ENCODE data around the gene MRPS12. TPM values are rescaled to one million over a fixed set of nuclear protein-coding genes. Genes with fewer than 3 reads are reported as not detected.

Gene MRPS12
- total and polyA plus RNA-seq, 9 of the 15 experiments (the other 6 are each of a cell fraction or from before 2014, with no cell fraction given) = 8.1 to 174 (median 52.0) TPM

GRCh38 chr19:38920602-38921419 lies 9.9 kb upstream of the MRPS12 start:
- H2AFZ ChIP-seq (ENCODE audit: low read depth, low read length) = no peak overlapping the region
- FAIRE-seq = peak; percentile 86
- TF ChIP-seq DDX20 (tag; IDR thresholded peaks at IDR 0.05; ENCODE audit: low read depth) (no peak), ID3 (CRISPR knock-in tag; IDR thresholded peaks at IDR 0.05) (no peak), ID3 (tag; IDR thresholded peaks at IDR 0.05) (no peak), THAP7 (CRISPR knock-in tag; IDR thresholded peaks at IDR 0.05) (no peak), CHAMP1 (IDR thresholded peaks at IDR 0.05) (no peak), FOXK2 (conservative IDR thresholded peaks at IDR 0.05 in 1 of 2, IDR thresholded peaks at IDR 0.05 in 1 of 2; ENCODE audit: low read depth in 2 of 2) (no peak), ZNF699 (CRISPR knock-in tag; IDR thresholded peaks at IDR 0.05; ENCODE audit: insufficient replicate concordance) (no peak), ZNF785 (CRISPR knock-in tag; IDR thresholded peaks at IDR 0.05) (no peak), CEBPB (tag; IDR thresholded peaks at IDR 0.05) (no peak), ZZZ3 (IDR thresholded peaks at IDR 0.05) (no peak), ZBTB26 (CRISPR knock-in tag; IDR thresholded peaks at IDR 0.05) (peak; percentile 3; the same call in 1 of the 2 replicates), HDAC8 (tag; IDR thresholded peaks at IDR 0.05) (no peak), HMGXB4 (CRISPR knock-in tag; IDR thresholded peaks at IDR 0.05) (no peak), PRMT5 (CRISPR knock-in tag; IDR thresholded peaks at IDR 0.05) (no peak)

More at GRCh38 chr19:38920602-38921419, 9.9 kb upstream of the MRPS12 start:
- WGBS (ENCODE audit: insufficient coverage, low coverage, missing lambda C conversion rate) = 74% methylated on average over 12 of the region's 14 CpGs
- no TSS peak for BruUV-seq (replicated peaks)
- ATAC-seq = no peak
- Histone ChIP-seq H3K4me2 (ENCODE audit: insufficient read depth, low read length) (no peak overlapping the region), H3K9me1 (ENCODE audit: control insufficient read depth, insufficient read depth, low read length) (no peaks in the 10 kb centered on the region), H3K4me1 (replicated peaks in 1 of 2; ENCODE audit: control insufficient read depth in 2 of 2, insufficient read depth in 2 of 2, low read length in 2 of 2) (peaks cover 0 to 34% of the 10 kb centered on the region in 2 experiments; a peak in 3 of 5 replicates), H3K27ac (ENCODE audit: extremely low read depth, low read depth, low read length) (no peak overlapping the region; the same call in 2 of the 3 replicates), H3K9me3 (replicated peaks; ENCODE audit: control insufficient read depth, insufficient read depth, low read depth, low read length) (no peaks in the 10 kb centered on the region), H3K27me3 (ENCODE audit: control insufficient read depth in 2 of 2, insufficient read depth in 2 of 2, low read length in 2 of 2) (no peaks in the 10 kb centered on the region), H3K36me3 (ENCODE audit: control insufficient read depth, insufficient read depth, low read length) (peaks cover 45% of the 10 kb centered on the region; the same call in 1 of the 3 replicates), H3K9ac (ENCODE audit: insufficient read depth in 1 of 2, low read depth in 2 of 2, low read length in 2 of 2) (peak overlapping the region in 1 of 2 experiments; percentile 68; a peak in 3 of 4 replicates), H4K20me1 (replicated peaks; ENCODE audit: control insufficient read depth, insufficient read depth, low read length) (no peaks in the 10 kb centered on the region), H3K4me3 (no peak overlapping the region), H3K79me2 (ENCODE audit: control insufficient read depth, insufficient read depth, low read length) (no peaks in the 10 kb centered on the region)
- POLR2A ChIA-PET = interaction anchor here (0.7 kb wide), 1 partner anchor 12 kb away, joined by 3 read pairs; no protein-coding TSS in a partner anchor
- CTCF ChIA-PET (ENCODE audit: low intra/inter-chr PET ratio) = interaction anchor here (0.5 kb wide), 1 partner anchor 28 kb away, joined by 3 read pairs; no protein-coding TSS in a partner anchor
- in situ Hi-C loops (cut with MboI) = loop anchor here (10.0 kb wide), 1 partner anchor 396 kb away; no protein-coding TSS in a partner anchor
- intact Hi-C loops (cut with micrococcal nuclease) = no loop called here
- DNase-seq (ENCODE audit: extremely low read depth in 1 of 4, low spot score in 3 of 4) = peak in 1 of 4 experiments; percentile 15
